GM15510 (cell line): ENCODE results near the gene PDHB.

ENCODE experiments used
- POLR2A ChIP-seq: IDR thresholded peaks from 3 replicates; pipeline ENCODE4 v1.6.1; 2011; ENCODE audit warnings: borderline replicate concordance; ENCODE audit not compliant: insufficient read length; ENCODE audit errors: extremely low read depth

Gene PDHB

DNA sequence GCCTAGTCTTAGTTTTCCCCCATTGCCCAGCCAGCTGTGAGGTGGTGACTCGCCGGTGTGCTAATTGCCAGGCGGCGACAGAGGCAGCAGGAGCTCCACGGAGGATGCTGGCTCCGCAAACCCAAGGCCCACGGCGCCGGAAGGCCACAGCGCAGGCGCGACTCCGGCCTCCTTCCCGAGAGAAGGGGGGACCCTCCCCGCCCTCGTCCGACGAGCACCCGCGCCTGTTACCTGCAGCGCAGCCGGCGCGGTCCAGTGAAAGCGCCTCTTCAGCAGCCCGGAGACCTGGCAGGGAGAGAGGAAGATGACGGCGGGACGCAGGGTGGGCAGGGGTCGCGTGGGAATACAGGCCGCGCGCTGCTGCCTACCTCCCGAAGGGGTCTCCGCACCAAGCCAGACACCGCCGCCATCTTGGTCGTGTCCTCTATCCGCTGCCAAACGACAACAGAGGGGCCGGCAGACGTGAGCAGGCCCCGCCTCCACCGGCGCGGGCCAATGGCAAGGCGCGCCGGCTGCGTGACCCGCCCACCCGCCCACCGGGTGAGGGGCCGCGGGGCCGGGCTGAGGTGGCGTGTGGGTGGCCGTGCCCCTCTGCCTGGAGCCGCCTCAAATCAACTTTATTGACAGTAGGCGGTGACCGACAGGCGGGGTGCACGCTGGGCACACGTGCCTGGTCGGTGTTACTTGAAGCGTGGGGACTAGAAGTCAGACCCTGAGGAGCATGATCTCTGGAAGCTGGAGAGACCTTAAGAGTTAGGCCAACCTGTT, at the start of gene PDHB:
Gene PDHB, minus strand, starts transcription at position 433 of the 768 bp plus-strand sequence. Its CDS starts 23 bp downstream, at position 410.
- peak; percentile 86 for TF ChIP-seq POLR2A

DNA sequence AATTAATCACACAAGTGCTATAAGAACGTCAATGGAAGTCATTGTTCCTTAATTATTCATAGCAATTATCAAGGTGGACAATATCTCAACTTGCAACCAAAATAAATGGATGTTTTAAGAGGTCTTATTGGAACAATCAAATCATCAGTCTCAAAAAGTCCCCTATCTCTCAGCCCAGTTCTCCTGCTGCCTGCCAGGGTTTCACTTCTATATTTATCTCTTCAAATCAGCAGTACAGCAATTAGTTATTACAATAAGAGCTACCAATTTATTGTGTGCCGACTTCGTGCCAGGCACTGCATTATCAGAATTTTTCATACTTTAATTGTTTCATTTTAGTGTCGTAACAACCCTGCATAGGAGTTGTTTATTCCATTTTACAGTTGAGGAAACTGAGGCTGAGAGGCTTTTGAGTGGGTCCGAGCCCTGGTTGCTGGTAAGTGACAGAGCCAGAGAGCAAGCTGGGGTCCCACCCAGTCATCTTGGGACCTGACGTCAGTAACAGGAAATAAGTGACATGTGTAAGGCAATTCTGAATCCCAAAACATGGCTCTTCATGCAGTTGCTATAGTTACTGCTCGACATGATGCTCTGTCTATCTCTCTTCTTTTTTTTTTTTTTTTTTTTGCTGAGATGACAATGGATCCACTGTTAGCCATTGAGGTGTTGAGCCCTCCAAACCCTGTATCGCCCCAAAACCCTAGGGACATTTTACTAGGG, 49.4 kb upstream of the PDHB start:
- TF ChIP-seq POLR2A, result no peak

DNA sequence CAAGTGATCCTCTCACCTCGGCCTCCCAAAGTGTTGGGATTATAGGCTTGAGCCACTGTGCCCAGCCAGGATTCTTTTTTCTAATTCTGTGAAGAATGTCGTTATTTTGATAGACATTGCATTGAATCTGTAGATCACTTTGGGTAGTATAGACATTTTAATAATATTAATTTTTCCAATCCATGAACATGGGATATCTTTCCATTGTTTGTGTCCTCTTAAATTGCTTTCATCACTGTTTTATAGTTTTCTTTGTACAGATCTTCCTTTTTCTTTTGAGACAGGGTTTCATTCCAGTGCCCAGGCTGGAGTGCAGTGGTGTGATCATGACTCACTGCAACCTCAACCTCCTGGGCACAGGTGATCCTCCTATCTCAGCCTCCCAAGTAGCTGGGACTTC, 46.7 kb upstream of the PDHB start:
- no peak for TF ChIP-seq POLR2A

DNA sequence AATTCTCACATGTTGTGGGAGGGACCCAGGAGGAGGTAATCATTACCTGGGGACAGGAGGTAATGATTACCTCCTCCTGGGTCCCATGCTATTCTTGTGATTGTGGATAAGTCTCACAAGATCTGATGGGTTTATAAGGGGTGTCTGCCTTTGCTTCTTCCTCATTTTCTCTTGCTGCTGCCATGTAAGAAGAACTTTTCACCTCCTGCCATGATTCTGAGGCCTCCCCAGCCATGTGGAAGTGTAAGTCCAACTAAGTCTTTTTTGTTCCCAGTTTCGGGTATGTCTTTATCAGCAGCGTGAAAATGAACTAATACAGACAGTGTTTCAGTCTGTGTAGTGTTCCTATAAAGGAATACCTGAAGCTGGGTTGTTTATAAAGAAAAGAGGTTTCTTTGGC, 45.1 kb upstream of the PDHB start:
- TF ChIP-seq POLR2A, result no peak

DNA sequence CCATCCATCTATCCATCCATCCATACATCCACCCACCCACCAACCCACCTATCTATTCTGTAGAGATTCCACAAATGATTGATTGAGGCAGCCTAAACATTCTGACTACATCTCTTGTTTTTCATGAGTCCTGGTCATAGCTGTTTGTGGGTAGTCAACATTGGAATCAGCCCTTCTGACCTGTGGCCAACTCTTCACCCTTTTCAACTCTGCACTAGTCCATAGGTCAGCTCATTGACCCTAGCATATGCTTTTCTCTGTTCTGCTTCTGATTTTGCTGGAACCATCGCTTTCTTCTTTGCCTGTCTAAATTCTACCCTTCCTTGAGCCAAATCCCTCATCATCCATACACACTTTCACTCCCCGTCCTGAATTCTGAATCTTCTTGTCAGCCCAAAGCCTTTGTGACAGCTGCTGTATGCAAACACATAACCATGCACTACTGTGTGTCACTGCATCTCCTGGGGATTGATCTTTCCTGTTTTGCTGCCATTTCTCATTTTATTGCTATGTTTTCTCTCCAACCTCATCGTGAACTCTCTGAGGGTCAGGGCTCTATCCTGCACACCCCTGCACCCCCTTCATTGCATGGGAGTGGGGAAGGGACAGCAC, 41.4 kb upstream of the PDHB start:
- no peak for TF ChIP-seq POLR2A

DNA sequence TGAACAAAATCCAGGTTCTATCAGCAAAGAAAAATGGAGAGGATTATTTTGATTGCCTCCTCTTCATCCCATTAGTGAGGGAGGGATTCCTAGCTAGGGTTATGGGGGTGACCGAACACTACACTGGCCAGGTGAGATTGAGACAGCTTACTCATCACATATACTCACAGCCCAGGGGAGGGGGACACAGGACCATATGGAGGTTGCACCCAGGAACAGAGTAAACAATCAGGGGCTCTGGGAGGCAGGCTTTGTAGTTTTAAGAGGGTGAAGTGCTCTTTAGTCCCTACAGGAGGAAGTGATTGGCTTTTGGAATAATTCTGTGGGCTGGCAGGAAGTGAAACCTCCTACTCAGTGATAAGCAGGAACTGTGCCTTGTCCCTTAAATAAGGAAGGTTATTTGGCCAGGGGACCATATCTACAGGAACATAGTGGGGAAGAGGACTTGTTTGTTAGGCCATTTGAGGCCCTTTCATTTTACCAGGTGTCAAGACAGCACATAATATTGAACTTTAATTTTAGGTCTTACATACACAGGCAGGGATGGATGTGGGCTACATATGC, 40.8 kb upstream of the PDHB start:
- TF ChIP-seq POLR2A, result no peak

DNA sequence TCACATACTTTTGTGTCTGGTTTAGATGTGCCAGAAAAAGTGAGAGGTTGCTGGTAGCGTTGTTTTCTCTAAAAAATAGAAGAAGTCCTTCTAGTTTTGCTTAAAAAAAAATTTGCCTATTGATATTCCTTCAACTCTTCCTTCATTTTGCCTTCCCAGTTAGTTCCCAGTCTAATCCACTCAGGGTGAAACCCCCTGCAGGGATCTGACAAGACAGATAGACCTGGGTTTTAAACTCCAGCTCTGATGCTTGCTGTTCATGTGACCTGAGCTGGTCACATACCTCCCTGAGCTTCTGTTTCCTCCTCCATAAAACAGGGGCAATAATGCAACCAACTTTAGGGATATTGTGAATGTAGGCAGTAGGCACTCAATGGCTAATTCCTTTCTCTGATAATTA, 39.6 kb upstream of the PDHB start:
- no peak for TF ChIP-seq POLR2A

DNA sequence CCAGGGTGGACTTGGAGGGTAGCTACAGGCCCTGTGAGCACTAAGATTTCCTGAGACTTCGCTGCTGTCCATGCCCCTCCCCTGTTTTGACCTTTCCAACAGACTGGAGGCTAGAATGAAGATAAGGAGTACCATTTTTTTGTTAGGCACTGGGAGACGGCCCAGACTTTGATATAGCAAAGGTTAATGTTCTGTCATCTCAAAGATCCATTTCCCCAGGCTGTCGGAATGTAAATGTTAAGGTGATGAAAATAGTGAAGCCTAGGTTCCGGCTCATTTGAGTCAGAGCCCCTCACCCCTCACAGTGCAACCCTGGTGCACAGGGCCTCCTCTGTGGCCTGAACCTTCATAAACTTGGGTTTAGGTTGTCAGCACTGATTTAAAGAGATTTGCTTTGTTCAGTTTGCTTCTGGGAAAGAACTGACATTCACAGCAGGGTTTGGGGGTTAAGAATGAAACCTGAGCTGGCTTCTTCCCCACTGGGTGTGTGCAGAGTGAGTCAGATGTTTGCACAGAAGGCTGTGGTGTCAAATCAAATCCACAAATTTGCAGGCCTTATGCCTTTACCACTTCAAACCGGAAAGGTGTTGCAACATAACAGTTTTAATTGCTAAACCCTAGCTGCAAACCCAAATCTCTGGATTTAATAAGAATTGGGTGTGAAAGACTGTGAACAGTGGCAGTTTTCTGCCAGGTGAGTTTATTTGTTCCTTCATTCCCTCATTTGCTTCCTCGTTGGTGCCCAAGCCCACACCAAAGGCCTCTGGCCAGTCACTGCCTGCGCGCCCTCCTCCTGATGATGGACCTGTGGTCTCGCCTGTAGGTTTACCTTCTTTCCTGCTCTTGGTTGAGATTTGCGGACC, 37.6 kb upstream of the PDHB start:
- TF ChIP-seq POLR2A, result no peak

DNA sequence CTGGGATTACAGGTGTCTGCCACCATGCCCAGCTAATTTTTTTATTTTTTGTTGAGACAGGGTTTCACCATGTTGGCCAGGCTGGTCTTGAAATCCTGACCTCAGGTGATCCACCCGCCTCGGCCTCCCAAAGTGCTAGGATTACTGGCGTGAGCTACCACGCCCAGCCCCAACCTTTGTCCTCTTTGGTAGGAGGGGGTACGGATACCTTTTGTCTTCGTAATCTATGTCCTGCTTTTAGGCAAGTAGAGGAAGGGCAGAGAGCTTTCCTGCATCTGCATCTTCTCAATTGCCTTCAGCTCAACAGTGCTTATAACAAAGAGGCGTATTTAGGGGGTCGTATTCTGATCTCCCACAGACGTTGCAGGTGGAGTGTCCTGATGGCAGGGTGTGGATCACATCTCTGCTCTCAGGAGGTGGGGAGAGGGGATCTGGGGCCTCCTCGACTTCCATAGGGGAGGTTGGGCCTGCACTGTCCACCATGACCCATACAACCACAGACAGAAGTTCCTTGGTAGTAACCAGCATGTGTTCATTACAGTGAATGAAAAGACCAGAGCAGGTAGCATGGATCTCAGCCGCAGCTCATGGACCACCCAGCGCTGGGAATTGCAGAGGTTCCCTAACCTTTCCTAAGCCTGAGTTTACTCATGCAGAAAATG, 36.9 kb upstream of the PDHB start:
- no peak for TF ChIP-seq POLR2A

DNA sequence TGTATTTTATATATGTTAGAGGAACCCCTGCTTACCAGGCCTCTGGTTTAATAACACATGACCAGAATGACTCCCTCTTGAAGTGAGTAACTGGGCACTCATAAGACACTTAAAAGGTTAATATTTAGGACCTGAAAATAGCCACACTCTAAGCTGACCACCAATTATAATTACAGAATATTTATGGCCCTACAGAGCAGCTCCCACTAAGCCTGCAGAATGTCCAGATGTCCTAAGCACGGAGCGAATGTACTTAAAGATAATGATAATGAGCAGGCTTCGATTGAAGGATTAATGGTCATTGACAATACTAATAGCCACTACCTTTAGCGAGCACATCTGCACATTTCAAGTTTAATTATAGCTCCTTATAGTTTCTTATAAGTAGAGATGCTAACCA, 35.5 kb upstream of the PDHB start:
- no peak for TF ChIP-seq POLR2A

DNA sequence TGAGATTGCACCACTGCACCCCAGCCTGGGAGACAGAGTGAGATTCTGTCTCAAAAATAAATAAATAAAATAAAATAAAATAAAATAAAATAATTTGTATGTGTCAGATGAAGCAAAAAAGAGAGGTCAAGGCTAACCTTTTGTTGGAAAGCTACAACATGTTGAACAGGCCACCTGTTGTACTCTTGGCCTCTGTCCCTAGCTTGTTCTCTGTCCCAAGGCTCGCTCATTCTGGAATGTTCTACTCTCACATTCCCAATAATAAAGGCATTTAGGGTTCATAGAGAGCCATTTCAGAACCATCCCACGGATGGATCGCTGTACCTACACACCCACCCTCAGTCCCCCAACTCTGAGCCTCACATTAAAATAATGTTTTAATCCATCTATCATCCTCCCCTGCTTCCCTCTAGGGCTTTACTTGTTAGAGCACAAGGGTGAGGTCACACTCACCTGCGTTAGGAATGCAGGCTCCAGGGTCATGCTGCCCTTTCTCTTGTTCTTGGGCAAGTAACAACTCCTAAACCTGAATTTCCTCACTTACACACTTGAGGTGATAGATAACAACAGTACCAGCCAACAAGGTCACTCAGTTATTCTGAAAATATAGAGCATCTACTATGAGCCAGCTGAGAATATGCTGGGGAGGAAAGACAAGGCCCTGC, 33.4 kb upstream of the PDHB start:
- no peak for TF ChIP-seq POLR2A

DNA sequence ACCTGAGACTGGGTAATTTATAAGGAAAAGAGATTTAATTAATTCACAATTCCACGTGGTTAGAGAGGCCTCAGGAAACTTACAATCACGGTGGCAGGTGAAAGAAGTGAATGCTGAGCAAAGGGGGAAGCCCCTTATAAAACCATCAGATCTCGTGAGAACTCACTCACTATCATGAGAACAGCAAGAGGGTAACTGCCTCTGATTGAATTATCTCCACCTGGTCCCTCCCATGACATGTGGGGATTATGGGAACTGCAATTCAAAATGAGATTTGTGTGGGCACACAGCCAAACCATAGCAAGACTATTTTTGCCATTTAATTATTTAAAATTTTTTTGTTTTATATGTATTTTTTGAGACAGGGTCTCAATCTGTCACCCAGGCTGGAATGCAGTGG, 31.2 kb upstream of the PDHB start:
- no peak for TF ChIP-seq POLR2A

DNA sequence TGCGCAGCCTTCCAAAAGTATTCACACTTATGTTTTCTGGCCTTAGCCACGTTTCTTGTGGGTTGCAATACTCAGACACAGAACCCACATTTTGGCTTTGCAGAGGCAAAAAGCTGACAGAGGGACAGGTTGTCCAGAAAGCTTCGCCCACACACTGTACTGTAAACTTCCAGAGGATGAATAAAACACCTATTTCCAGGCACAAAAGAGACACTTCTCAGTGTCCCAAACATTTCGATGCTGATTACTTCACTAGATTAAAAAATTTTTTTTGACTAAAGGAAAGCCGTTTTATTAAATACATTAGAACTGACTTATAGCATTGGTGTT, 30.3 kb upstream of the PDHB start:
- TF ChIP-seq POLR2A, result no peak
